Esophagus squamous epithelium (tissue), 4 donors: ENCODE results near the gene TOP3A.

Source experiments
- CTCF ChIP-seq, 6 experiments: fragments of 450-650 bp in 4 of 6; fragments of 200-600 bp in 2 of 6; sonication (generic) in 2 of 6; IDR thresholded peaks; one replicate each; pipeline ENCODE4 v1.5.1; 2016 to 2019; ENCODE audit warnings: antibody characterized with exemption in 6 of 6, mild to moderate bottlenecking in 4 of 6, moderate library complexity in 4 of 6
- POLR2A ChIP-seq, 4 donors: fragments of 450-650 bp; IDR thresholded peaks; one replicate each; pipeline ENCODE4 v1.6.1; 2017; ENCODE audit warnings: antibody characterized with exemption in 4 of 4, mild to moderate bottlenecking in 4 of 4, moderate library complexity in 3 of 4

DNA sequence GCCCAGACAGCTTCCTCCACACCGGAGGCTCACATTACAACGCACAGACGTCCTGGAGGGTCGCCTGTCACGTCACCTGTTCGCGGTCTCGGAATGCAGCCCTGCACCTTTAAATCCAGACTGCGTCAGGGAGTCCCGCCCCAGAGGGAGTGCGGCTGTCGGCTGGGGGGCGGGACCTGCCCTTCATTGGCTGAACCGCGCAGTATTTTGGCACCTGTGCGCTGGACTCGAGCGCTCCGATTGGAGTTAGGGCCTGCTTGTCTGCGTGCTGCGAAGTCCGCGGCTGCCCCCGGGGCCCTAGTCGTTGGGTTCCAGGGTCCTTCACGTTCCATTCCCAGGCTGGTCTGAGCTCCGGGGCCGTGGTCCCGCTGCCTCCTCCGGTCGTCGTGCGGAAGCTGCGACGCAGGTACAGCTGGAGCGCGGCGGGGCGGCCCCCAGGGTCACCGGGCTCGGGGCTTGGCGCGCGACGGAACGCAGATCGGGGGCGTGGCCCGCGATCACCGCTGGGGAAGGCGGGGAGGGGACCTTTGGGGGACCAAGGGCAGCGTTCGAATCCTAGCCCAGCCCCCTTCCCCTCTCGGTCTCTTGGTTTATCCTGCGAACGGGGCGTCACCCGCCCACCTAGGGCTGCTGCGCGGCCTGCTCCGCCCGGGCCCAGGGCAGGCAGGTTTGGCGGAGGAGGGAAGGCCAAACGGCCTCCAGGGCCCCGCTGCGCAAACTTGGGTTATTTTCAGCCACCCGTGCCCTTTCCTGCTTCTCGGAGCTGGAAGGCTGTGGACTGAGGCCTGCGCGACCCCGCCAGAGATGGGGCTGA, 54.3 kb downstream of the TOP3A start, which contains the start of gene MIEF2:
- TF ChIP-seq CTCF (IDR thresholded peaks at IDR 0.05) = peak in 1 of 6 experiments; percentile 2
- peak in 3 of 4 donors; percentile 27 to 69 (median 41) for TF ChIP-seq POLR2A (IDR thresholded peaks at IDR 0.05)
